Right lobe of liver (tissue), 4 donors: ENCODE measurements around the gene PPP3R1.

Experiments
- POLR2A ChIP-seq: fragments of 450-650 bp; IDR thresholded peaks from one replicate; pipeline ENCODE4 v1.6.1; 2017; ENCODE audit warnings: antibody characterized with exemption, mild to moderate bottlenecking
- TF ChIP-seq, protein P1 (sequence below), 4 donors: fragments of 200-600 bp in 3 of 4; fragments of 450-650 bp in 1 of 4; IDR thresholded peaks; one replicate each; pipeline versions ENCODE4 v1.5.1 to v1.8.0; 2016 to 2022; ENCODE audit warnings: antibody characterized with exemption in 4 of 4, mild to moderate bottlenecking in 2 of 4
- donor health status: DM: no; HTN: no; CAD: no.
- donor health status: DM: no; HTN: no; CAD: no.
- donor health status: DM: no; HTN: yes; CAD: no.

DNA sequence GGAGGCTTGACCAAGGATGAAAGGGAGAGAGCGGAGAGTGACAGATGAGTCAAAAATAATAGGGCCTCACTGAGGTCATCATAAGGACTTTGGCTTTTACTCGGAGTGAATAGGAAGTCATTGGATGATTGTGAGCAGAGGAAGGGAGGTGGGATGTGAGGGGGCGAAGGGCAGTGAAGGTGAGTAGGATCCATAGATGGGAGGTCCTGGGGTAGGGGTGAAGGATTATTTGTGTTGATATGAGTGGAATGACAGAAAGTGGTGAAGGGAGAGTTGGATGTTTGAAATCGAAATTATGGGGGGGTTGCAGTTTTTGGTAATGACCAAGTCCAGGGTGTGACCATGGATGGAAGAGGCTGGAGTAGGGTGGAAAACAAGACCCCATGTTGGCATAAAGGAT lies 80.6 kb downstream of the PPP3R1 start:
- TF ChIP-seq, protein P1, sequence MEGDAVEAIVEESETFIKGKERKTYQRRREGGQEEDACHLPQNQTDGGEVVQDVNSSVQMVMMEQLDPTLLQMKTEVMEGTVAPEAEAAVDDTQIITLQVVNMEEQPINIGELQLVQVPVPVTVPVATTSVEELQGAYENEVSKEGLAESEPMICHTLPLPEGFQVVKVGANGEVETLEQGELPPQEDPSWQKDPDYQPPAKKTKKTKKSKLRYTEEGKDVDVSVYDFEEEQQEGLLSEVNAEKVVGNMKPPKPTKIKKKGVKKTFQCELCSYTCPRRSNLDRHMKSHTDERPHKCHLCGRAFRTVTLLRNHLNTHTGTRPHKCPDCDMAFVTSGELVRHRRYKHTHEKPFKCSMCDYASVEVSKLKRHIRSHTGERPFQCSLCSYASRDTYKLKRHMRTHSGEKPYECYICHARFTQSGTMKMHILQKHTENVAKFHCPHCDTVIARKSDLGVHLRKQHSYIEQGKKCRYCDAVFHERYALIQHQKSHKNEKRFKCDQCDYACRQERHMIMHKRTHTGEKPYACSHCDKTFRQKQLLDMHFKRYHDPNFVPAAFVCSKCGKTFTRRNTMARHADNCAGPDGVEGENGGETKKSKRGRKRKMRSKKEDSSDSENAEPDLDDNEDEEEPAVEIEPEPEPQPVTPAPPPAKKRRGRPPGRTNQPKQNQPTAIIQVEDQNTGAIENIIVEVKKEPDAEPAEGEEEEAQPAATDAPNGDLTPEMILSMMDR (IDR thresholded peaks at IDR 0.05): no peak
- no peak for TF ChIP-seq POLR2A
